H1 (cell line): Measurements from ENCODE around the gene SPRR4. TPM values are rescaled to one million over a fixed set of nuclear protein-coding genes. Genes with fewer than 3 reads are reported as not detected.

Experiments used
- CTCF ChIA-PET: fragments of 300-600 bp; sonication (Branson Sonifier 250); formaldehyde crosslinking; loops from one replicate; lab custom pipeline; 2021; ENCODE audit not compliant: partially characterized antibody; lab: Charles Lee
- POLR2A ChIA-PET: fragments of 300-600 bp; sonication (Branson Sonifier 250); formaldehyde crosslinking; loops from one replicate; lab custom pipeline; 2021; ENCODE audit warnings: inconsistent platforms; ENCODE audit not compliant: partially characterized antibody; lab: Charles Lee
- DNase-seq, 2 experiments: peaks; one replicate each; pipeline versions ENCODE4 v3.0.0 to v3.0.0-alpha.2; 2010 to 2022; ENCODE audit warnings: low spot score in 2 of 2, low read depth in 1 of 2, mixed read lengths in 1 of 2
- FAIRE-seq: peaks from 2 replicates; lab custom pipeline; 2011; peaks lifted over from hg19 to GRCh38; lab: Jason Lieb, UNC
- H2AFZ ChIP-seq: 2 replicates; pipeline ENCODE4 v1.8.1; 2012; ENCODE audit warnings: low read length, inconsistent platforms
- H2AK5ac ChIP-seq: 2 replicates; pipeline ENCODE4 v1.6.1; 2013; ENCODE audit warnings: low read depth, low read length
- H2BK120ac ChIP-seq: replicated peaks from 2 replicates; pipeline ENCODE3; 2013; ENCODE audit warnings: low read depth, low read length, inconsistent platforms
- H2BK12ac ChIP-seq: 2 replicates; pipeline ENCODE4 v1.6.1; 2013; ENCODE audit warnings: low read depth, low read length
- H2BK15ac ChIP-seq: 2 replicates; pipeline ENCODE4 v1.6.1; 2013; ENCODE audit warnings: low read length
- H2BK20ac ChIP-seq: 2 replicates; pipeline ENCODE4 v1.6.1; 2013; ENCODE audit warnings: low read length
- H2BK5ac ChIP-seq: 2 replicates; pipeline ENCODE4 v1.6.1; 2013; ENCODE audit warnings: low read depth, low read length
- H3K14ac ChIP-seq: 2 replicates; pipeline ENCODE4 v1.6.1; 2013; ENCODE audit warnings: inconsistent platforms; ENCODE audit not compliant: insufficient read length
- H3K18ac ChIP-seq: 2 replicates; pipeline ENCODE4 v1.6.1; 2013; ENCODE audit warnings: low read length; ENCODE audit errors: extremely low read depth
- H3K23ac ChIP-seq: 2 replicates; pipeline ENCODE4 v1.6.1; 2013; ENCODE audit warnings: inconsistent platforms; ENCODE audit not compliant: insufficient read length
- H3K23me2 ChIP-seq: 2 replicates; pipeline ENCODE4 v1.6.1; 2013; ENCODE audit warnings: low read depth, low read length
- H3K27ac ChIP-seq: 2 replicates; pipeline ENCODE4 v1.6.1; 2011; ENCODE audit warnings: low read depth, low read length, inconsistent platforms
- H3K27me3 ChIP-seq, 4 experiments: replicated peaks in 1 of 4; 1 replicate in 1 of 4; 2 replicates in 3 of 4; pipeline versions ENCODE4 v1.6.1 to v1.8.1; 2011 to 2013; ENCODE audit warnings: low read length in 3 of 4, mild to moderate bottlenecking in 3 of 4, inconsistent platforms in 2 of 4, mixed read lengths in 2 of 4, moderate library complexity in 1 of 4; ENCODE audit not compliant: control insufficient read depth in 3 of 4, insufficient read depth in 3 of 4; ENCODE audit errors: extremely low read depth in 1 of 4
- H3K36me3 ChIP-seq, 4 experiments: 2 replicates each; pipeline versions ENCODE4 v1.6.1 to v1.8.1; 2011 to 2013; ENCODE audit warnings: mild to moderate bottlenecking in 4 of 4, low read length in 3 of 4, moderate library complexity in 2 of 4, control low read depth in 1 of 4, inconsistent platforms in 1 of 4; ENCODE audit not compliant: insufficient read depth in 4 of 4, control insufficient read depth in 2 of 4
- H3K4ac ChIP-seq: replicated peaks from 2 replicates; pipeline ENCODE3; 2013; ENCODE audit warnings: low read length, low read depth, mixed read lengths, inconsistent platforms; ENCODE audit not compliant: insufficient read length
- H3K4me1 ChIP-seq, 4 experiments: replicated peaks in 1 of 4; 1 replicate in 1 of 4; 2 replicates in 3 of 4; pipeline versions ENCODE4 v1.6.1 to v1.8.1; 2011 to 2013; ENCODE audit warnings: low read length in 3 of 4, inconsistent platforms in 2 of 4, mixed read lengths in 1 of 4; ENCODE audit not compliant: insufficient read depth in 4 of 4, control insufficient read depth in 3 of 4
- H3K4me2 ChIP-seq, 2 experiments: 2 replicates each; pipeline versions ENCODE4 v1.6.1 to v1.8.1; 2011 to 2013; ENCODE audit warnings: low read depth in 2 of 2, low read length in 2 of 2, control low read depth in 1 of 2, inconsistent platforms in 1 of 2, mild to moderate bottlenecking in 1 of 2; ENCODE audit not compliant: insufficient read depth in 1 of 2
- H3K4me3 ChIP-seq, 4 experiments: fragments of 200-600, 300-600 bp in 1 of 4; sonication (generic), shearing (Covaris generic), sonication (Bioruptor Twin) in 1 of 4; 2 replicates each; pipeline versions ENCODE4 v1.5.1 to v1.8.1; 2011 to 2016; ENCODE audit warnings: low read length in 4 of 4, low read depth in 3 of 4, control low read depth in 2 of 4, inconsistent platforms in 2 of 4, mild to moderate bottlenecking in 2 of 4, mixed read lengths in 1 of 4, moderate library complexity in 1 of 4; ENCODE audit not compliant: insufficient read depth in 2 of 4; ENCODE audit errors: extremely low read depth in 1 of 4
- H3K56ac ChIP-seq: replicated peaks from 2 replicates; pipeline ENCODE3; 2013; ENCODE audit warnings: low read depth, mild to moderate bottlenecking, mixed read lengths, low read length, inconsistent platforms; ENCODE audit not compliant: insufficient read length
- H3K79me1 ChIP-seq: 2 replicates; pipeline ENCODE4 v1.6.1; 2013; ENCODE audit warnings: low read depth, low read length, control low read depth
- H3K79me2 ChIP-seq, 2 experiments: 2 replicates each; pipeline versions ENCODE4 v1.6.1 to v1.8.1; 2012 to 2013; ENCODE audit warnings: low read length in 2 of 2, mild to moderate bottlenecking in 2 of 2, inconsistent platforms in 1 of 2; ENCODE audit not compliant: insufficient read depth in 2 of 2, control insufficient read depth in 1 of 2
- H3K9ac ChIP-seq, 4 experiments: replicated peaks in 1 of 4; 1 replicate in 1 of 4; 2 replicates in 3 of 4; pipeline versions ENCODE4 v1.6.1 to v1.8.1; 2011 to 2013; ENCODE audit warnings: low read depth in 3 of 4, low read length in 3 of 4, control low read depth in 2 of 4, mild to moderate bottlenecking in 2 of 4, moderate library complexity in 2 of 4, inconsistent platforms in 1 of 4; ENCODE audit errors: extremely low read depth in 1 of 4
- H3K9me3 ChIP-seq, 2 experiments: 2 replicates each; pipeline versions ENCODE4 v1.6.1 to v1.8.1; 2012 to 2013; ENCODE audit warnings: mild to moderate bottlenecking in 2 of 2, moderate library complexity in 2 of 2, control low read depth in 1 of 2, inconsistent platforms in 1 of 2, low read depth in 1 of 2, low read length in 1 of 2, mixed read lengths in 1 of 2; ENCODE audit not compliant: insufficient read depth in 2 of 2
- H4K20me1 ChIP-seq, 2 experiments: replicated peaks in 1 of 2; 2 replicates each; pipeline versions ENCODE3 to v1.8.1; 2011 to 2013; ENCODE audit warnings: inconsistent platforms in 2 of 2, low read length in 2 of 2, mild to moderate bottlenecking in 1 of 2; ENCODE audit not compliant: insufficient read depth in 2 of 2, control insufficient read depth in 1 of 2
- H4K5ac ChIP-seq: 2 replicates; pipeline ENCODE4 v1.6.1; 2013; ENCODE audit warnings: low read length, low read depth, mixed read lengths, inconsistent platforms; ENCODE audit not compliant: insufficient read length
- H4K8ac ChIP-seq: 2 replicates; pipeline ENCODE4 v1.8.0; 2013; ENCODE audit warnings: mild to moderate bottlenecking, moderate library complexity, low read length, inconsistent platforms; ENCODE audit not compliant: insufficient read depth; ENCODE audit errors: extremely low read depth
- H4K91ac ChIP-seq: replicated peaks from 2 replicates; pipeline ENCODE3; 2013; ENCODE audit warnings: low read length, mixed read lengths, inconsistent platforms; ENCODE audit not compliant: insufficient read length
- BRCA1 ChIP-seq: IDR thresholded peaks from 2 replicates; pipeline ENCODE4 v1.6.1; 2012; ENCODE audit warnings: low read depth, low read length, improper control_type of control experiment
- CBX8 ChIP-seq: fragments of 300-800, 300-1000 bp; sonication (generic); IDR thresholded peaks from 2 replicates; pipeline ENCODE4 v1.7.1; 2016; ENCODE audit warnings: low read depth, low read length, borderline replicate concordance
- CHD2 ChIP-seq: IDR thresholded peaks from 2 replicates; pipeline ENCODE4 v1.6.1; 2012; ENCODE audit warnings: low read length, improper control_type of control experiment
- FOSL1 ChIP-seq: IDR thresholded peaks from 2 replicates; pipeline ENCODE4 v1.6.1; 2011; ENCODE audit warnings: mild to moderate bottlenecking, low read depth, low read length, moderate library complexity; ENCODE audit not compliant: insufficient read depth
- GTF2F1 ChIP-seq: IDR thresholded peaks from 2 replicates; pipeline ENCODE4 v1.6.1; 2012; ENCODE audit warnings: low read depth, low read length, improper control_type of control experiment, borderline replicate concordance
- KDM4A ChIP-seq: IDR thresholded peaks from one replicate; pipeline ENCODE4 v1.7.1; 2012; ENCODE audit warnings: low read depth, mild to moderate bottlenecking, moderate library complexity, low read length, inconsistent platforms; ENCODE audit not compliant: severe bottlenecking
- NANOG ChIP-seq: IDR thresholded peaks from 2 replicates; pipeline ENCODE4 v1.6.1; 2011; ENCODE audit warnings: low read length, low read depth, mild to moderate bottlenecking, inconsistent platforms; ENCODE audit not compliant: insufficient read depth, poor library complexity, severe bottlenecking
- NRF1 ChIP-seq: IDR thresholded peaks from 2 replicates; pipeline ENCODE4 v1.6.1; 2011; ENCODE audit warnings: mild to moderate bottlenecking, low read depth, low read length, improper control_type of control experiment
- POU5F1 ChIP-seq: IDR thresholded peaks from 2 replicates; pipeline ENCODE4 v1.6.1; 2011; ENCODE audit warnings: low read depth, mild to moderate bottlenecking, low read length, moderate library complexity
- RBBP5 ChIP-seq: IDR thresholded peaks from 2 replicates; pipeline ENCODE4 v1.7.1; 2012; ENCODE audit warnings: low read depth, mild to moderate bottlenecking, inconsistent platforms, low read length, moderate library complexity, borderline replicate concordance
- SAP30 ChIP-seq: fragments of 300-600 bp; sonication (generic); IDR thresholded peaks from 2 replicates; pipeline ENCODE4 v1.7.1; 2012; ENCODE audit warnings: low read length, moderate library complexity, mild to moderate bottlenecking, inconsistent platforms; ENCODE audit not compliant: insufficient read depth, insufficient replicate concordance
- SRF ChIP-seq: IDR thresholded peaks from 2 replicates; pipeline ENCODE4 v1.6.1; 2011; ENCODE audit warnings: mild to moderate bottlenecking, low read depth, low read length, moderate library complexity
- TCF12 ChIP-seq: IDR thresholded peaks from 2 replicates; pipeline ENCODE4 v1.6.1; 2011; ENCODE audit warnings: low read depth, mild to moderate bottlenecking, low read length
- WGBS, 2 experiments: shearing (Covaris generic) in 1 of 2; methylation state at CpG; one replicate each; pipeline versions ENCODE4 v1.1.6 to v1.1.7; 2013 to 2015; ENCODE audit warnings: low lambda C conversion rate in 2 of 2, mixed read lengths in 2 of 2, inconsistent platforms in 1 of 2, low coverage in 1 of 2, missing lambda C conversion rate in 1 of 2; ENCODE audit not compliant: insufficient replicate concordance in 2 of 2, insufficient coverage in 1 of 2, insufficient read length in 1 of 2; ENCODE audit errors: extremely low coverage in 1 of 2, missing lambda C conversion rate in 1 of 2; 5-methylcytosine and 5-hydroxymethylcytosine counted together
- polyA plus RNA-seq, 7 experiments: library from polyadenylated mRNA; depleted of rRNA in 3 of 7; stranded (reverse) in 5 of 7; unstranded in 2 of 7; fragments of >200 nt in 5 of 7; fragments of 200-250 nt in 2 of 7; gene quantifications; 1 replicate in 5 of 7; 2 replicates in 1 of 7; 4 replicates in 1 of 7; pipeline versions ENCODE4 v1.2.1 to v1.2.3, GENCODE V29; 2011 to 2013; ENCODE audit warnings: missing spikeins in 2 of 7, mixed read lengths in 2 of 7
- total RNA-seq: library from RNA; stranded (reverse); fragmentation: NEBNext Ultra II Directional; extraction: Animal tissue kit (Norgen Biotek cat#: 25700); gene quantifications from 2 replicates; pipeline ENCODE4 v1.2.1, GENCODE V29; 2021
- TF ChIP-seq, protein P1 (sequence below): IDR thresholded peaks from 2 replicates; pipeline ENCODE4 v1.6.1; 2012; ENCODE audit warnings: inconsistent platforms

Gene SPRR4
- total and polyA plus RNA-seq, 2 of the 8 experiments (the other 6 are each of a cell fraction or from before 2014, with no cell fraction given): not detected

DNA sequence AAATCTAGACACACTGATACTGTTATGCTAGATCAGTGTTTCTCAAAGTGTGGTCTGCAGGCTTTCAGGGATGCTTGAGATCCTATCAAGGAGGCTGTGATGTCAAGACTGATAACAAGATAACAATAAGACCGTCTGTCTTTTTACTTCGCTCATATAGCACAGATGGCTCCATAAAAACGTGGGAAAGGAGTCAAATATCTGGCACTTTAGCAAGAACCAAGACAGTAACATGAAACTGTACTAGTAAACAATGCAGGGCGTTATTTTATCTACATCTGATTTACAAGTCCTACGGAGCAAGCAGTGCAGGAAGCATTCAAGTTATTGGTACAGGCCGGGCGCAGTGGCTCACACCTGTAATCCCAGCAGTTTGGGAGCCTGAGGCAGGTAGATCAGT, 27.5 kb downstream of the SPRR4 start:
- Histone ChIP-seq H2BK15ac (no peak overlapping the region), H4K5ac (no peak overlapping the region), H3K4me2 (no peak overlapping the region), H3K27me3 (no peaks in the 10 kb centered on the region), H3K79me1 (no peaks in the 10 kb centered on the region), H2BK20ac (no peak overlapping the region), H3K79me2 (no peaks in the 10 kb centered on the region), H3K23ac (no peak overlapping the region), H4K20me1 (no peaks in the 10 kb centered on the region), H2AK5ac (no peak overlapping the region), H3K4me3 (no peak overlapping the region), H3K27ac (no peak overlapping the region), H3K18ac (no peak overlapping the region), H2AFZ (no peak overlapping the region), H3K4me1 (peaks cover 0 to 4% (median 2%) of the 10 kb centered on the region in 4 experiments; a peak in 1 of 7 replicates), H3K9ac (no peak overlapping the region), H2BK120ac (no peak overlapping the region), H3K14ac (no peak overlapping the region), H3K56ac (no peak overlapping the region), H4K91ac (no peak overlapping the region), H2BK5ac (no peak overlapping the region), H3K36me3 (no peaks in the 10 kb centered on the region), H2BK12ac (no peak overlapping the region), H3K23me2 (no peaks in the 10 kb centered on the region), H3K9me3 (0 out of 4 replicates have a peak, but pooled peaks cover 0 to 7% of the 10 kb centered on the region in 2 experiments), H4K8ac (no peak overlapping the region), H3K4ac (no peak overlapping the region)
- ChIA-PET POLR2A (no interaction called here), CTCF (interaction anchor here (0.9 to 1.6 kb wide), 2 partner anchors 32 to 33 kb away, joined by 3 to 4 read pairs; no protein-coding TSS in a partner anchor)
- FAIRE-seq (no peak), DNase-seq (no peak)
- WGBS, 2 experiments: 71% methylated on average over 7 of the region's 7 CpGs; no CpG with 5 or more reads in 1 of the 2 experiments
- no peak for TF ChIP-seq SAP30
- TF ChIP-seq KDM4A: no peak
- TF ChIP-seq NANOG: no peak
- no peak for TF ChIP-seq TCF12
- no peak for TF ChIP-seq NRF1
- no peak for TF ChIP-seq BRCA1
- no peak for TF ChIP-seq FOSL1
- no peak for TF ChIP-seq POU5F1
- no peak for TF ChIP-seq SRF
- no peak for TF ChIP-seq CBX8
- TF ChIP-seq GTF2F1: no peak
- TF ChIP-seq RBBP5: no peak
- TF ChIP-seq, protein P1, sequence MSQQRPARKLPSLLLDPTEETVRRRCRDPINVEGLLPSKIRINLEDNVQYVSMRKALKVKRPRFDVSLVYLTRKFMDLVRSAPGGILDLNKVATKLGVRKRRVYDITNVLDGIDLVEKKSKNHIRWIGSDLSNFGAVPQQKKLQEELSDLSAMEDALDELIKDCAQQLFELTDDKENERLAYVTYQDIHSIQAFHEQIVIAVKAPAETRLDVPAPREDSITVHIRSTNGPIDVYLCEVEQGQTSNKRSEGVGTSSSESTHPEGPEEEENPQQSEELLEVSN: no peak
- no peak for TF ChIP-seq CHD2
